HCT116 (cell line): ENCODE data around the gene C10orf120. TPM values are rescaled to one million over a fixed set of nuclear protein-coding genes. Genes with fewer than 3 reads are reported as not detected.

Experiments used
- ATAC-seq: fragments of 200-7000 bp; cut with Tn5 transposase; 2 replicates; pipeline ENCODE4 v1.9.1; 2020; ENCODE audit warnings: mild to moderate bottlenecking, moderate library complexity
- BruUV-seq: library from RNA; stranded (reverse); fragments of 400-500 nt; replicated peaks from 2 replicates; lab custom pipeline; 2021; lab: Mats Ljungman, UMichigan
- CTCF ChIA-PET: fragments of 300-600 bp; sonication (Branson Sonifier 250); formaldehyde crosslinking; loops from one replicate; lab custom pipeline; 2021; ENCODE audit warnings: antibody characterized with exemption; lab: Charles Lee
- POLR2A ChIA-PET: fragments of 300-600, 350-600 bp; sonication (Branson Sonifier 250); formaldehyde crosslinking; loops from one replicate; lab custom pipeline; 2021; ENCODE audit warnings: antibody characterized with exemption; lab: Charles Lee
- RAD21 ChIA-PET, 2 experiments: fragments of 300-600 bp; sonication (Branson Sonifier 250); formaldehyde crosslinking; loops; one replicate each; lab custom pipeline; 2023; ENCODE audit warnings: low total read pairs in 2 of 2; ENCODE audit not compliant: uncharacterized antibody in 2 of 2, unreplicated experiment in 2 of 2, low non-redundant PET in 1 of 2; lab: Charles Lee
- DNase-seq: peaks from one replicate; pipeline ENCODE4 v3.0.0-alpha.2; 2010; ENCODE audit warnings: low read depth, low spot score
- H2AFZ ChIP-seq: fragments of 200-600 bp; shearing (Covaris generic), sonication (generic); 2 replicates; pipeline ENCODE4 v1.6.1; 2017; ENCODE audit warnings: low read depth, mixed run types, mixed read lengths, antibody characterized with exemption, low read length; ENCODE audit not compliant: poor library complexity, severe bottlenecking
- H3K27ac ChIP-seq: 2 replicates; pipeline ENCODE4 v1.5.1; 2012; ENCODE audit warnings: low read depth, low read length
- H3K27me3 ChIP-seq: fragments of 200-600 bp; sonication (generic); 2 replicates; pipeline ENCODE4 v1.6.1; 2016; ENCODE audit warnings: mixed run types, low read length, mixed read lengths; ENCODE audit not compliant: insufficient read depth
- H3K36me3 ChIP-seq, 2 experiments: fragments of 200-500 bp in 1 of 2; fragments of 200-600 bp in 1 of 2; sonication (Bioruptor generic) in 1 of 2; sonication (generic) in 1 of 2; 2 replicates each; pipeline versions ENCODE4 v1.5.1 to v1.6.1; 2014 to 2016; ENCODE audit warnings: low read length in 2 of 2, inconsistent platforms in 1 of 2, mixed read lengths in 1 of 2, mixed run types in 1 of 2; ENCODE audit not compliant: insufficient read depth in 2 of 2, control insufficient read depth in 1 of 2
- H3K4me1 ChIP-seq, 2 experiments: fragments of 200-600 bp in 1 of 2; sonication (generic) in 1 of 2; 2 replicates each; pipeline versions ENCODE4 v1.5.1 to v1.6.1; 2012 to 2017; ENCODE audit warnings: low read length in 2 of 2, inconsistent platforms in 1 of 2, mild to moderate bottlenecking in 1 of 2, mixed read lengths in 1 of 2, mixed run types in 1 of 2, moderate library complexity in 1 of 2; ENCODE audit not compliant: insufficient read depth in 2 of 2, control insufficient read depth in 1 of 2
- H3K4me2 ChIP-seq: fragments of 200-600 bp; sonication (generic); 2 replicates; pipeline ENCODE4 v1.6.1; 2017; ENCODE audit warnings: mixed run types, low read length, mixed read lengths
- H3K4me3 ChIP-seq, 2 experiments: fragments of 200-600 bp in 1 of 2; sonication (generic) in 1 of 2; replicated peaks in 1 of 2; 2 replicates each; pipeline ENCODE4 v1.5.1; 2011 to 2016; ENCODE audit warnings: low read length in 2 of 2, control low read depth in 1 of 2, low read depth in 1 of 2, mild to moderate bottlenecking in 1 of 2, mixed read lengths in 1 of 2, mixed run types in 1 of 2
- H3K79me2 ChIP-seq: fragments of 200-600 bp; sonication (generic); 2 replicates; pipeline ENCODE4 v1.6.1; 2017; ENCODE audit warnings: mild to moderate bottlenecking, mixed run types, low read length, moderate library complexity, mixed read lengths; ENCODE audit not compliant: insufficient read depth
- H3K9ac ChIP-seq: fragments of 200-600 bp; sonication (generic); 2 replicates; pipeline ENCODE4 v1.6.1; 2016; ENCODE audit warnings: low read length, mixed read lengths
- H3K9me2 ChIP-seq: fragments of 200-600 bp; sonication (generic), shearing (Covaris generic); 2 replicates; pipeline ENCODE4 v1.6.1; 2017; ENCODE audit warnings: mixed run types, mild to moderate bottlenecking, moderate library complexity; ENCODE audit not compliant: insufficient read depth
- H3K9me3 ChIP-seq, 2 experiments: fragments of 200-500 bp in 1 of 2; fragments of 200-600 bp in 1 of 2; sonication (Bioruptor generic) in 1 of 2; sonication (generic) in 1 of 2; 2 replicates each; pipeline ENCODE4 v1.6.1; 2014 to 2017; ENCODE audit warnings: low read length in 2 of 2, mixed read lengths in 2 of 2, inconsistent platforms in 1 of 2, low read depth in 1 of 2, mild to moderate bottlenecking in 1 of 2, mixed run types in 1 of 2, moderate library complexity in 1 of 2; ENCODE audit not compliant: control insufficient read depth in 1 of 2, insufficient read depth in 1 of 2
- H4K20me1 ChIP-seq: fragments of 200-600 bp; sonication (generic), shearing (Covaris generic); 2 replicates; pipeline ENCODE4 v1.6.1; 2017; ENCODE audit warnings: mixed run types, mild to moderate bottlenecking, moderate library complexity; ENCODE audit not compliant: insufficient read depth
- CBX3 ChIP-seq: IDR thresholded peaks from 2 replicates; pipeline ENCODE4 v1.6.1; 2012; ENCODE audit warnings: low read depth
- CEBPB ChIP-seq: IDR thresholded peaks from 2 replicates; pipeline ENCODE4 v1.6.1; 2012; ENCODE audit warnings: low read depth
- EGR1 ChIP-seq: IDR thresholded peaks from 2 replicates; pipeline ENCODE4 v1.6.1; 2012; ENCODE audit warnings: low read depth
- EZH2 ChIP-seq: fragments of 200-600 bp; sonication (generic); IDR thresholded peaks from 2 replicates; pipeline ENCODE4 v1.6.1; 2017; ENCODE audit warnings: antibody characterized with exemption, mixed run types
- EZH2phosphoT487 ChIP-seq: fragments of 200-600 bp; IDR thresholded peaks from 2 replicates; pipeline ENCODE4 v1.6.1; 2018; ENCODE audit warnings: antibody characterized with exemption, borderline replicate concordance
- FOSL1 ChIP-seq: IDR thresholded peaks from 2 replicates; pipeline ENCODE4 v1.6.1; 2012; ENCODE audit warnings: low read depth
- JUND ChIP-seq: IDR thresholded peaks from 2 replicates; pipeline ENCODE4 v1.6.1; 2012
- POLR2A ChIP-seq: IDR thresholded peaks from 2 replicates; pipeline ENCODE4 v1.7.0; 2011; ENCODE audit warnings: borderline replicate concordance; ENCODE audit not compliant: insufficient read depth, insufficient read length; ENCODE audit errors: extremely low read depth
- POLR2AphosphoS5 ChIP-seq: IDR thresholded peaks from 2 replicates; pipeline ENCODE4 v1.6.1; 2011; ENCODE audit warnings: mild to moderate bottlenecking, low read depth, low read length, moderate library complexity
- RAD21 ChIP-seq: IDR thresholded peaks from 2 replicates; pipeline ENCODE4 v1.6.1; 2012; ENCODE audit warnings: low read depth, mild to moderate bottlenecking
- SIN3A ChIP-seq: IDR thresholded peaks from 2 replicates; pipeline ENCODE4 v1.6.1; 2012; ENCODE audit warnings: low read depth
- SP1 ChIP-seq: IDR thresholded peaks from 2 replicates; pipeline ENCODE4 v1.6.1; 2012; ENCODE audit warnings: low read depth
- TCF7L2 ChIP-seq: IDR thresholded peaks from 2 replicates; pipeline ENCODE4 v1.7.0; 2011; ENCODE audit warnings: borderline replicate concordance, inconsistent platforms; ENCODE audit not compliant: insufficient read depth, insufficient read length; ENCODE audit errors: extremely low read depth
- YY1 ChIP-seq: IDR thresholded peaks from 2 replicates; pipeline ENCODE4 v1.6.1; 2011; ENCODE audit warnings: low read length, low read depth, moderate library complexity, mild to moderate bottlenecking; ENCODE audit not compliant: insufficient replicate concordance; ENCODE audit errors: extremely low read depth
- ZFX ChIP-seq: fragments of 450-650 bp; IDR thresholded peaks from 2 replicates; pipeline ENCODE4 v1.6.1; 2017
- ZNF274 ChIP-seq: fragments of 200-500 bp; sonication (Bioruptor generic); IDR thresholded peaks from 2 replicates; pipeline ENCODE4 v1.6.1; 2014; ENCODE audit warnings: mild to moderate bottlenecking, low read depth, low read length, inconsistent platforms
- intact Hi-C: fragments of 100-400 bp; cut with micrococcal nuclease; formaldehyde crosslinking; loops from 2 replicates; pipeline ENCODE4 v1.10.0; 2022
- total RNA-seq: library from RNA; stranded (reverse); gene quantifications from one replicate; pipeline ENCODE4 v1.2.1, GENCODE V29; 2021; ENCODE audit not compliant: unreplicated experiment
- TF ChIP-seq, protein P1 (sequence below): IDR thresholded peaks from 2 replicates; pipeline ENCODE4 v1.6.1; 2012
- TF ChIP-seq, protein P2 (sequence below): IDR thresholded peaks from 2 replicates; pipeline ENCODE4 v1.6.1; 2012; ENCODE audit warnings: low read depth
- TF ChIP-seq, protein P3 (sequence below): IDR thresholded peaks from 2 replicates; pipeline ENCODE4 v1.6.1; 2011; ENCODE audit warnings: mild to moderate bottlenecking, low read length, moderate library complexity; ENCODE audit not compliant: insufficient replicate concordance; ENCODE audit errors: extremely low read depth
- TF ChIP-seq, protein P4 (sequence below): IDR thresholded peaks from 2 replicates; pipeline ENCODE4 v1.6.1; 2012

Gene C10orf120
- total RNA-seq, 1 experiment from 2014 or later = not detected

DNA sequence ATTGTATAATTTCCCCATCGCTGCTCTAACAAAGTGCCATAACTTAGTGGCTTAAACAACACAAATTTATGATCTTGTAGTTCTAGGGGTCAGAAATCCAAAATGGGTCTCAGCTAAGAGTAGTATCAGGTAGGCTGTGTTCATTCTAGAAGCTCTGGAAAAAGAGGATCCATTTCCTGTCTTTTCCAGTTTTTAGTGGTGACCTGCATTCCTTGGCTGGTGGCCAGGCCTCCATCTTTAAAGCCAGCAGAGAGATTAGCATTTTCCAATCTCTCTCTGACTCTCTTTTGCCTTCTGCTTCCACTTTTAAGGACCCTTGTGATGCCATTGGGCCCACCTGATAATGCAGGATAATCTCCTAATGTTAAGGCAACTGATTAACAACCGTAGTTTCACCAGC, 41.0 kb upstream of the C10orf120 start:
- ATAC-seq (no peak), DNase-seq (no peak)
- no peaks in the 10 kb centered on the region for H3K79me2 ChIP-seq
- H3K4me3 ChIP-seq = no peak overlapping the region
- no peaks in the 10 kb centered on the region for H3K4me1 ChIP-seq
- H3K9me3 ChIP-seq = no peaks in the 10 kb centered on the region
- H4K20me1 ChIP-seq = no peaks in the 10 kb centered on the region
- H3K9me2 ChIP-seq = no peaks in the 10 kb centered on the region
- intact Hi-C loops = no loop called here
- POLR2A ChIA-PET = no interaction called here
- H3K36me3 ChIP-seq = no peaks in the 10 kb centered on the region
- H3K4me2 ChIP-seq = no peak overlapping the region
- CTCF ChIA-PET = no interaction called here
- H2AFZ ChIP-seq = peak overlapping the region; percentile 5
- H3K27ac ChIP-seq = no peak overlapping the region
- no peak overlapping the region for H3K9ac ChIP-seq
- RAD21 ChIA-PET = no interaction called here
- H3K27me3 ChIP-seq = peaks cover 45% of the 10 kb centered on the region
- BruUV-seq = no TSS peak
- TF ChIP-seq SIN3A (no peak), YY1 (no peak), CEBPB (no peak), ZNF274 (no peak), FOSL1 (no peak), RAD21 (no peak), JUND (no peak), CBX3 (no peak), TCF7L2 (no peak), EGR1 (no peak), POLR2AphosphoS5 (no peak), POLR2A (no peak), EZH2phosphoT487 (no peak), SP1 (no peak), ZFX (no peak), EZH2 (no peak)
- TF ChIP-seq, protein P1, sequence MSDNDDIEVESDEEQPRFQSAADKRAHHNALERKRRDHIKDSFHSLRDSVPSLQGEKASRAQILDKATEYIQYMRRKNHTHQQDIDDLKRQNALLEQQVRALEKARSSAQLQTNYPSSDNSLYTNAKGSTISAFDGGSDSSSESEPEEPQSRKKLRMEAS = no peak
- TF ChIP-seq, protein P2, sequence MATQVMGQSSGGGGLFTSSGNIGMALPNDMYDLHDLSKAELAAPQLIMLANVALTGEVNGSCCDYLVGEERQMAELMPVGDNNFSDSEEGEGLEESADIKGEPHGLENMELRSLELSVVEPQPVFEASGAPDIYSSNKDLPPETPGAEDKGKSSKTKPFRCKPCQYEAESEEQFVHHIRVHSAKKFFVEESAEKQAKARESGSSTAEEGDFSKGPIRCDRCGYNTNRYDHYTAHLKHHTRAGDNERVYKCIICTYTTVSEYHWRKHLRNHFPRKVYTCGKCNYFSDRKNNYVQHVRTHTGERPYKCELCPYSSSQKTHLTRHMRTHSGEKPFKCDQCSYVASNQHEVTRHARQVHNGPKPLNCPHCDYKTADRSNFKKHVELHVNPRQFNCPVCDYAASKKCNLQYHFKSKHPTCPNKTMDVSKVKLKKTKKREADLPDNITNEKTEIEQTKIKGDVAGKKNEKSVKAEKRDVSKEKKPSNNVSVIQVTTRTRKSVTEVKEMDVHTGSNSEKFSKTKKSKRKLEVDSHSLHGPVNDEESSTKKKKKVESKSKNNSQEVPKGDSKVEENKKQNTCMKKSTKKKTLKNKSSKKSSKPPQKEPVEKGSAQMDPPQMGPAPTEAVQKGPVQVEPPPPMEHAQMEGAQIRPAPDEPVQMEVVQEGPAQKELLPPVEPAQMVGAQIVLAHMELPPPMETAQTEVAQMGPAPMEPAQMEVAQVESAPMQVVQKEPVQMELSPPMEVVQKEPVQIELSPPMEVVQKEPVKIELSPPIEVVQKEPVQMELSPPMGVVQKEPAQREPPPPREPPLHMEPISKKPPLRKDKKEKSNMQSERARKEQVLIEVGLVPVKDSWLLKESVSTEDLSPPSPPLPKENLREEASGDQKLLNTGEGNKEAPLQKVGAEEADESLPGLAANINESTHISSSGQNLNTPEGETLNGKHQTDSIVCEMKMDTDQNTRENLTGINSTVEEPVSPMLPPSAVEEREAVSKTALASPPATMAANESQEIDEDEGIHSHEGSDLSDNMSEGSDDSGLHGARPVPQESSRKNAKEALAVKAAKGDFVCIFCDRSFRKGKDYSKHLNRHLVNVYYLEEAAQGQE = no peak
- TF ChIP-seq, protein P3, sequence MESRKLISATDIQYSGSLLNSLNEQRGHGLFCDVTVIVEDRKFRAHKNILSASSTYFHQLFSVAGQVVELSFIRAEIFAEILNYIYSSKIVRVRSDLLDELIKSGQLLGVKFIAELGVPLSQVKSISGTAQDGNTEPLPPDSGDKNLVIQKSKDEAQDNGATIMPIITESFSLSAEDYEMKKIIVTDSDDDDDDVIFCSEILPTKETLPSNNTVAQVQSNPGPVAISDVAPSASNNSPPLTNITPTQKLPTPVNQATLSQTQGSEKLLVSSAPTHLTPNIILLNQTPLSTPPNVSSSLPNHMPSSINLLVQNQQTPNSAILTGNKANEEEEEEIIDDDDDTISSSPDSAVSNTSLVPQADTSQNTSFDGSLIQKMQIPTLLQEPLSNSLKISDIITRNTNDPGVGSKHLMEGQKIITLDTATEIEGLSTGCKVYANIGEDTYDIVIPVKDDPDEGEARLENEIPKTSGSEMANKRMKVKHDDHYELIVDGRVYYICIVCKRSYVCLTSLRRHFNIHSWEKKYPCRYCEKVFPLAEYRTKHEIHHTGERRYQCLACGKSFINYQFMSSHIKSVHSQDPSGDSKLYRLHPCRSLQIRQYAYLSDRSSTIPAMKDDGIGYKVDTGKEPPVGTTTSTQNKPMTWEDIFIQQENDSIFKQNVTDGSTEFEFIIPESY = no peak
- TF ChIP-seq, protein P4, sequence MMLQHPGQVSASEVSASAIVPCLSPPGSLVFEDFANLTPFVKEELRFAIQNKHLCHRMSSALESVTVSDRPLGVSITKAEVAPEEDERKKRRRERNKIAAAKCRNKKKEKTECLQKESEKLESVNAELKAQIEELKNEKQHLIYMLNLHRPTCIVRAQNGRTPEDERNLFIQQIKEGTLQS = no peak
